ENCODE results near the gene KIAA1755.

KIAA1755 gene

DNA sequence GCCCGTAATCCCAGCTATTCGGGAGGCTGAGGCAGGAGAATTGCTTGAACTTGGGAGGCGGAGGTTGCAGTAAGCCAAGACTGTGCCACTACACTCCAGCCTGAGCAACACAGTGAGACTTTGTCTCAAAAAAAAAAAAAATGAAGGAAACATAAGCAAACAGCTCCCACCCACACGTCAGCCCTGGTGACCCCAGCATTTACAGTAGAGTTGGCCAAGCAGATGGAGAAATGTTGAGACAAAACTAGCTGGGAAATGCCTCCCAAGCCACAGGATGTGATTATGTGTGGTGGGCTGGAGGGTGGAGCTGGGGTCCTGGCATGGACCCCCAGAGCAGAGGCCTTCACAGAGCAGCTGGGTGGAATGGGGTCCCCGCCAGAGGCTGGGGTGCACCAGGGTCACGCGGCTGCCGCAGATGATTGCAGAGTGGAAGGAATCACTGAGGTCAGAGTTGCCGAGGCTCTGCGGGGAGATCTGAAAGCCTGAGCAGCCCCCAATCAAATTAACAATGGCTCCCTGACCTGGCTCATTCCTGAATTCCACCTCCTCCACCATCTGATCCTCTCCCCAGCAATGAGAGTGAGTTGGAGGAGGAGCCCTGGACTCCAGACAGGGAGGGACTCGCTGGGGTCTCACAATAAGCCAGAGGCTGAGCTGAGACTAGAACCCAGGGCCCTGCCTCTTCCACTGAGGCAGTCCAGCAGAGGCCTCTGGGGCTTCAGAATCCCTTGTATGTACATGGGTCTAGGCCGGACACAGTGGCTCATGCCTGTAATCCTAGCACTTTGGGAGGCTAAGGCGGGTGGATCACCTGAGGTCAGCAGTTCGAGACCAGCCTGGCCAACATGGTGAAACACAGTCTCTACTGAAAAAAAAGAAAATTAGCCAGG is 60.8 kb downstream of the KIAA1755 start:
- no peak overlapping the region for H2AFZ ChIP-seq (ENCODE audit: low read depth, low read length)
- 92% methylated on average over 14 of the region's 14 CpGs for WGBS
- no peak overlapping the region for H4K8ac ChIP-seq (ENCODE audit: low read length)
- H2BK15ac ChIP-seq (ENCODE audit: low read depth, poor library complexity, severe bottlenecking), result no peak overlapping the region
- no peak for DNase-seq
- no peaks in the 10 kb centered on the region for H3K79me1 ChIP-seq (replicated peaks; ENCODE audit: low read length, poor library complexity, severe bottlenecking)
- no peak overlapping the region for H3K14ac ChIP-seq (ENCODE audit: low read length in 2 of 2)
- H3K18ac ChIP-seq (ENCODE audit: low read depth in 1 of 2, low read length in 2 of 2), result no peak overlapping the region
- no peaks in the 10 kb centered on the region for H3K36me3 ChIP-seq (ENCODE audit: control insufficient read depth in 1 of 2, insufficient read depth in 2 of 2, low read depth in 1 of 2, low read length in 2 of 2)
- no peak overlapping the region for H3K23ac ChIP-seq (ENCODE audit: low read length in 2 of 2)
- no peak overlapping the region for H3K27ac ChIP-seq (ENCODE audit: low read length, poor library complexity, severe bottlenecking)
- no peak overlapping the region for H3K9ac ChIP-seq (ENCODE audit: low read length)
- no peak overlapping the region for H3K4me3 ChIP-seq (ENCODE audit: insufficient read depth in 1 of 2, low read depth in 1 of 2, low read length in 2 of 2)
- H4K91ac ChIP-seq (ENCODE audit: low read length), result no peak overlapping the region
- H3K4ac ChIP-seq (ENCODE audit: low read depth in 1 of 2, low read length in 2 of 2), result no peak overlapping the region
- H2BK5ac ChIP-seq (ENCODE audit: low read depth, low read length, poor library complexity, severe bottlenecking), result no peak overlapping the region
- peaks cover 4% of the 10 kb centered on the region for H3K4me1 ChIP-seq (ENCODE audit: control insufficient read depth, insufficient read depth, low read depth, low read length)
- no peak overlapping the region for H3K4me2 ChIP-seq (ENCODE audit: low read length, poor library complexity, severe bottlenecking)
- H2AK5ac ChIP-seq (ENCODE audit: low read length, severe bottlenecking), result no peak overlapping the region
- H3K27me3 ChIP-seq (ENCODE audit: control insufficient read depth in 1 of 2, insufficient read depth in 1 of 2, low read length in 2 of 2), result peaks cover 8 to 18% of the 10 kb centered on the region in 2 experiments
- H2BK120ac ChIP-seq (ENCODE audit: low read depth, low read length), result no peak overlapping the region
- H2BK12ac ChIP-seq (ENCODE audit: low read length in 2 of 2), result no peak overlapping the region
- no peaks in the 10 kb centered on the region for H3K9me3 ChIP-seq (ENCODE audit: control insufficient read depth, low read length)

DNA sequence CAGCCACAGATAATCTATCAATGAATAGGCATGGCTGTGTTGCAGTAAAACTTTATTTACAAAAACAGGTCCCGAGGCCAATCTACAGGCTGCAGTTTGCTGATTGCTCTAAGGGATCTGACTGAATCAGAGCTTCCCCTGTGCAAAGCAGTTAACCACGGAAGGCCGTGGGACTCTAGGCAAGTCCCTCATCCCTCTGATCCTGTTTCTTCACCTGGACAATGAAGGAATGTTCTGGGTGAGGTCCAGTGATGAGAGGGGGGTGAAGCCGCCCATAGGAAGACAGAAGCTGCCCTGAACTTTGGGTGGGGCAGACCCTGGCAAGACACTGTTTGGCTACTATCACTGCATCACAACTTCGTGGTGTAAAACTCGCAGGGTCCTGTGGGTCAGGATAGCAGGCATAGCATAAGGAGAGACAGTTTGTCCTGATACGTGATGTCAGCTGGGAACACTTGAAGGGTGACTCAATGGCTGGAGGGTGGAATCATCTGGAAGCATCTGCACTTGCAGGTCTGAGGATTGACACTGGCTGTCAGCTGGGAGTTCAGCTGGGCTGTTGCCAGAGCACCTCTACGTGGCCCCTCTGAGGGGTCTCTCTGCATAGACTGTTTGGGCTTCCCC is 62.2 kb downstream of the KIAA1755 start:
- Histone ChIP-seq H2BK120ac (ENCODE audit: low read depth, low read length) (no peak overlapping the region), H3K4ac (ENCODE audit: low read depth in 1 of 2, low read length in 2 of 2) (no peak overlapping the region), H3K36me3 (ENCODE audit: control insufficient read depth in 1 of 2, insufficient read depth in 2 of 2, low read depth in 1 of 2, low read length in 2 of 2) (no peaks in the 10 kb centered on the region), H2AFZ (ENCODE audit: low read depth, low read length) (no peak overlapping the region), H3K14ac (ENCODE audit: low read length in 2 of 2) (no peak overlapping the region), H3K79me1 (replicated peaks; ENCODE audit: low read length, poor library complexity, severe bottlenecking) (no peaks in the 10 kb centered on the region), H3K9ac (ENCODE audit: low read length) (no peak overlapping the region), H3K27me3 (ENCODE audit: control insufficient read depth in 1 of 2, insufficient read depth in 1 of 2, low read length in 2 of 2) (peaks cover 8 to 31% of the 10 kb centered on the region in 2 experiments), H4K91ac (ENCODE audit: low read length) (no peak overlapping the region), H2BK15ac (ENCODE audit: low read depth, poor library complexity, severe bottlenecking) (no peak overlapping the region), H3K23ac (ENCODE audit: low read length in 2 of 2) (no peak overlapping the region), H2AK5ac (ENCODE audit: low read length, severe bottlenecking) (no peak overlapping the region), H3K27ac (ENCODE audit: low read length, poor library complexity, severe bottlenecking) (no peak overlapping the region), H3K18ac (ENCODE audit: low read depth in 1 of 2, low read length in 2 of 2) (no peak overlapping the region), H3K4me1 (ENCODE audit: control insufficient read depth, insufficient read depth, low read depth, low read length) (peaks cover 4% of the 10 kb centered on the region), H2BK12ac (ENCODE audit: low read length in 2 of 2) (peak overlapping the region in 1 of 2 experiments; percentile 24), H3K9me3 (ENCODE audit: control insufficient read depth, low read length) (peaks cover 4% of the 10 kb centered on the region), H2BK5ac (ENCODE audit: low read depth, low read length, poor library complexity, severe bottlenecking) (no peak overlapping the region), H3K4me3 (ENCODE audit: insufficient read depth in 1 of 2, low read depth in 1 of 2, low read length in 2 of 2) (no peak overlapping the region), H3K4me2 (ENCODE audit: low read length, poor library complexity, severe bottlenecking) (no peak overlapping the region), H4K8ac (ENCODE audit: low read length) (no peak overlapping the region)
- DNase-seq, result peak; percentile 69
- WGBS, result 61% methylated on average over 8 of the region's 8 CpGs

DNA sequence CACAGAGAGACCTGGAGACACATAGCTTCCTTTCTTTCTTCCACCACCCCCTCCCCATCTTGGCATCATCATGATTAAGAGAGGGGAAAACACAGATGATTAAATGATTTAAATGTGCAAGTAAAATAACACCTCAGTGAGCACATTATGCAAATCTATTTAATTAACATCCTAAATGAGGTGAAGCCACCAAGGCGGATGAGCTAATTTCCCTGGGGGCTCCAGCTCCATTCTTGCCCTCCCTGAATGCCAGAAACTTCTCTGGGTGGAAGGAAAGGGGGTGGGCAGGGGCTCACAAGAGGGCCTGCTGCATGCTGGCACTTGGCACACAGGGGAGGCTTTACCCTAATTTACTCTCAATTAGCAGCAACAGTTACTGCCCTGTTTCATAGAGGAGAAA is 62.9 kb downstream of the KIAA1755 start:
- Histone ChIP-seq H4K91ac (ENCODE audit: low read length) (peak overlapping the region; percentile 16), H2BK15ac (ENCODE audit: low read depth, poor library complexity, severe bottlenecking) (no peak overlapping the region), H3K27ac (ENCODE audit: low read length, poor library complexity, severe bottlenecking) (no peak overlapping the region), H2AK5ac (ENCODE audit: low read length, severe bottlenecking) (no peak overlapping the region), H3K9me3 (ENCODE audit: control insufficient read depth, low read length) (peaks cover 4% of the 10 kb centered on the region), H2BK5ac (ENCODE audit: low read depth, low read length, poor library complexity, severe bottlenecking) (no peak overlapping the region), H3K27me3 (ENCODE audit: control insufficient read depth in 1 of 2, insufficient read depth in 1 of 2, low read length in 2 of 2) (peaks cover 8 to 32% of the 10 kb centered on the region in 2 experiments), H3K4me3 (ENCODE audit: insufficient read depth in 1 of 2, low read depth in 1 of 2, low read length in 2 of 2) (no peak overlapping the region), H2BK120ac (ENCODE audit: low read depth, low read length) (no peak overlapping the region), H3K4me2 (ENCODE audit: low read length, poor library complexity, severe bottlenecking) (no peak overlapping the region), H4K8ac (ENCODE audit: low read length) (no peak overlapping the region), H3K4ac (ENCODE audit: low read depth in 1 of 2, low read length in 2 of 2) (no peak overlapping the region), H2AFZ (ENCODE audit: low read depth, low read length) (no peak overlapping the region), H3K36me3 (ENCODE audit: control insufficient read depth in 1 of 2, insufficient read depth in 2 of 2, low read depth in 1 of 2, low read length in 2 of 2) (no peaks in the 10 kb centered on the region), H3K14ac (ENCODE audit: low read length in 2 of 2) (no peak overlapping the region), H3K79me1 (replicated peaks; ENCODE audit: low read length, poor library complexity, severe bottlenecking) (no peaks in the 10 kb centered on the region), H3K18ac (ENCODE audit: low read depth in 1 of 2, low read length in 2 of 2) (no peak overlapping the region), H3K4me1 (ENCODE audit: control insufficient read depth, insufficient read depth, low read depth, low read length) (peaks cover 4% of the 10 kb centered on the region), H3K9ac (ENCODE audit: low read length) (no peak overlapping the region), H3K23ac (ENCODE audit: low read length in 2 of 2) (no peak overlapping the region), H2BK12ac (ENCODE audit: low read length in 2 of 2) (no peak overlapping the region)
- WGBS, result 89% methylated on average over 1 of the region's 1 CpG
- no peak for DNase-seq

DNA sequence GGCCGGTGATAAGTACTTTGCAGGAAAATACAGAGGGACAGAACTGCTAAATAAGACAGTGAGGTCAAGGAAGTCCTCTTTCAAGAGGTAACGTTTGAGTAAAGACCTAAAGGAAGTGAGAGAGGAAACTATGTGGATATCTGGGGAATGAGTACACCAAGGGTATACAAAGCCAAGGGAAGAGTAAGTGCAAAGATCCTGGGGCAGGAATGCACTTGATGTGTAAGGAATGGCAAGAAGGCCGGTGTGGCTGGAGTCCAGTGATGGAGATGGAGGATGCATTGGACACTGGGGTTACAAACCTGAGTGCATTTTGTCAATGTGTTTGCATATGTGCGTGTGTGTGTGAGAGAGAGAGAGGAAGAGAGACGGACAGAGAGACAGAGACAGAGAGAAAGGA is 63.3 kb downstream of the KIAA1755 start:
- H4K8ac ChIP-seq (ENCODE audit: low read length), result no peak overlapping the region
- H3K4me3 ChIP-seq (ENCODE audit: insufficient read depth in 1 of 2, low read depth in 1 of 2, low read length in 2 of 2), result no peak overlapping the region
- H3K18ac ChIP-seq (ENCODE audit: low read depth in 1 of 2, low read length in 2 of 2), result no peak overlapping the region
- H3K9me3 ChIP-seq (ENCODE audit: control insufficient read depth, low read length), result peaks cover 4% of the 10 kb centered on the region
- H3K4ac ChIP-seq (ENCODE audit: low read depth in 1 of 2, low read length in 2 of 2), result no peak overlapping the region
- H3K4me1 ChIP-seq (ENCODE audit: control insufficient read depth, insufficient read depth, low read depth, low read length), result peaks cover 4% of the 10 kb centered on the region
- no peak overlapping the region for H2BK15ac ChIP-seq (ENCODE audit: low read depth, poor library complexity, severe bottlenecking)
- WGBS, result 69% methylated on average over 3 of the region's 5 CpGs
- H2AFZ ChIP-seq (ENCODE audit: low read depth, low read length), result no peak overlapping the region
- no peak overlapping the region for H4K91ac ChIP-seq (ENCODE audit: low read length)
- H3K79me1 ChIP-seq (replicated peaks; ENCODE audit: low read length, poor library complexity, severe bottlenecking), result no peaks in the 10 kb centered on the region
- H3K36me3 ChIP-seq (ENCODE audit: control insufficient read depth in 1 of 2, insufficient read depth in 2 of 2, low read depth in 1 of 2, low read length in 2 of 2), result no peaks in the 10 kb centered on the region
- no peak overlapping the region for H3K4me2 ChIP-seq (ENCODE audit: low read length, poor library complexity, severe bottlenecking)
- H2BK12ac ChIP-seq (ENCODE audit: low read length in 2 of 2), result no peak overlapping the region
- H2BK120ac ChIP-seq (ENCODE audit: low read depth, low read length), result no peak overlapping the region
- H2AK5ac ChIP-seq (ENCODE audit: low read length, severe bottlenecking), result no peak overlapping the region
- H3K23ac ChIP-seq (ENCODE audit: low read length in 2 of 2), result no peak overlapping the region
- no peak overlapping the region for H3K14ac ChIP-seq (ENCODE audit: low read length in 2 of 2)
- H3K27ac ChIP-seq (ENCODE audit: low read length, poor library complexity, severe bottlenecking), result no peak overlapping the region
- no peak overlapping the region for H2BK5ac ChIP-seq (ENCODE audit: low read depth, low read length, poor library complexity, severe bottlenecking)
- no peak for DNase-seq
- peaks cover 8 to 28% of the 10 kb centered on the region in 2 experiments for H3K27me3 ChIP-seq (ENCODE audit: control insufficient read depth in 1 of 2, insufficient read depth in 1 of 2, low read length in 2 of 2)
- no peak overlapping the region for H3K9ac ChIP-seq (ENCODE audit: low read length)
